HG03039 (cell line): ENCODE measurements around the gene YWHAG.
"Not testable (repeated sequence)": the region's sequence is repeated elsewhere in the genome, so short reads cannot be mapped to it uniquely, and the experiment has no call there.

Source experiments
- ATAC-seq: cut with Tn5 transposase; IDR thresholded peaks from one replicate; pipeline ENCODE4 v1.9.1; 2021; ENCODE audit warnings: mild to moderate bottlenecking, moderate library complexity; ENCODE audit not compliant: unreplicated experiment

Gene YWHAG

GRCh38 chr7:76301000-76301399 is 57.8 kb downstream of the YWHAG start:
- ATAC-seq = no peak

GRCh38 chr7:76300166-76300731 is 58.5 kb downstream of the YWHAG start:
- ATAC-seq = no peak

- no peak for ATAC-seq
These were observed 61.7 kb downstream of the YWHAG start for GRCh38 chr7:76296743-76297740.

- no peak for ATAC-seq
These were observed 64.3 kb downstream of the YWHAG start for GRCh38 chr7:76294344-76295024.

DNA sequence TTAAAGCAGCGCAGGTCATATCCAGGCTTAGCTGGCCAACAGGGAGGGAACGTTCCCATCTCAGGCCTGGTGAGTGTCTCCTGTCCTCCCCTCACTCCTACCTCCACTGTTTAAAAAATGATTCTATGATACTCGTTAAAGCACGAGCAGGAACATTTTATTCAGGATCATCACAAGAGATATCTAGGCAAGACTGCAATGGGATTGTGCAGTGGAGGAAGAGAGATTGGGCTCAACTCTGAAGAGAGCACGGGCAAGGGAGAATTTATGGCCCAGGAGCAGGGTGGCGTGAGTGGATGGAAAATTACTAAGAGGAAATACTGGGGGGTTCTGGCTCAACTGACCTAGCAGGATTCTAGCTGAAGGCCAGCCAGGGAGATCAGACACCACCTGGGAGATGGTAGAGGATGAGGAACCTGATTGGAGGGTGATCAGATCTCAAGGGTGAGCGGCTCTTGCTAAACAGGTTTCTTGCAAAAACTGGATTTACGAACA is 65.3 kb downstream of the YWHAG start:
- ATAC-seq = no peak

DNA sequence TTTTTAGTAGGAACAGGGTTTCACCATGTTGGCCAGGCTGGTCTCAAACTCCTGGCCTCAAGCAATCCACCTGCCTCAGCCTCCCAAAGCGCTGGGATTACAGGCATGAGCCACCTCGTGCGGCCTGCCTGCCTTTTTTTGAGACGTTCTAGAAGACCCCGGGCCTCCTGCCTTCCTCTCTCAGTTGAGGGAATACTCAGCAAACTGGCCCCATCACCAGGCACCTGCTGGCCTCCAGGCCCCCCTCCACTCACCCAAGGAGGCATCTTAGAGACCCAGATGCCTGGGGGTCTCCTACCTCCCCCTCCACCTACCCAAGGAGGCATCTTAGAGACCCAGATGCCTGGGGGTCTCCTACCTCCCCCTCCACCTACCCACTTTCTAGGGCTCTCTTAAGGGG is 65.9 kb downstream of the YWHAG start:
- ATAC-seq = not testable (repeated sequence)

- no peak for ATAC-seq
These were observed 66.6 kb downstream of the YWHAG start for GRCh38 chr7:76292213-76292573.

DNA sequence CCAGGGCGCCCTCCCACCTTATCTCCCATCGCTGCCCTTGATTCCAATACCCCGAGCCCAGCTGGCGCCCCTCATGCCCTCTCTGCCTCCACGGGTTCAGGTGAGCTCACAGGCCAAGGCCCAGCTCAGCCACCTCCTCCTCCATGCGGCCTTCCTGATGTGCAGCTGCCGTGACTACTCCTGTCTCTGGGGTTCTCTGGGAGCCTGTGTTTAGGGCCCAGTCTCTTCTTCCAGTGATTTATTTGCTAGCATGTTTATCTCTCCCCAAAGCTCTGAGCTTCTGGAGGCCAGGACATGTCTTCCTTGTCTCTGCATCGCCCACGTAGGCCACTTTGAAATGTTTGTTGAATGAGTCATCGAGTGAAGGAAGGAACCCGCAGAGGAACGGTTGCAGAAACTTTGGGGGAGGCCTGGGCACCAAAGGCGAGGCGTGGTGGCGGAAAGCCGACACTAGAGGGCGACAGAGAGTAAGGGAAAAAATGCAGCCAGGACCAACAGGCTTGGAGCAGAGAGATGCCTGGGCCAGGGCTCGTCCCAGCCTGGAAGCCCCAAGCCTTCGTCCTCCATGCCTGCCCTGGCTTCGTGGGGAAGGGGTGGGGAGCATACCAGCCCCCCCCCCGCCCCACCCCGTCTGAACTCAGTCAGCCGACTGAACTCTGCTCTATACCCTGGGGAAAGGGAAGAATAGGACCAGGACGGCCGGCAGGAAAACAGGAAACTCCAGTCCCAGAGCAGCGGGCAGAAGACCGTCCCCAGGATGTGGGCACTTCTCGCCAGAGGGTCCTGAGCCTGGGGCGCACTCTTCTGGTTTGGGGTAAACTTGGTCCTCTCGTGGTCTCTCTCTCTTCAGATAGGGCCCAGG is 67.2 kb downstream of the YWHAG start:
- no peak for ATAC-seq

GRCh38 chr7:76290847-76291350 is 67.9 kb downstream of the YWHAG start:
- not testable (repeated sequence) for ATAC-seq

GRCh38 chr7:76286842-76287403 is 71.9 kb downstream of the YWHAG start:
- ATAC-seq = no peak

GRCh38 chr7:76285604-76286374 is 73.0 kb downstream of the YWHAG start:
- no peak for ATAC-seq

DNA sequence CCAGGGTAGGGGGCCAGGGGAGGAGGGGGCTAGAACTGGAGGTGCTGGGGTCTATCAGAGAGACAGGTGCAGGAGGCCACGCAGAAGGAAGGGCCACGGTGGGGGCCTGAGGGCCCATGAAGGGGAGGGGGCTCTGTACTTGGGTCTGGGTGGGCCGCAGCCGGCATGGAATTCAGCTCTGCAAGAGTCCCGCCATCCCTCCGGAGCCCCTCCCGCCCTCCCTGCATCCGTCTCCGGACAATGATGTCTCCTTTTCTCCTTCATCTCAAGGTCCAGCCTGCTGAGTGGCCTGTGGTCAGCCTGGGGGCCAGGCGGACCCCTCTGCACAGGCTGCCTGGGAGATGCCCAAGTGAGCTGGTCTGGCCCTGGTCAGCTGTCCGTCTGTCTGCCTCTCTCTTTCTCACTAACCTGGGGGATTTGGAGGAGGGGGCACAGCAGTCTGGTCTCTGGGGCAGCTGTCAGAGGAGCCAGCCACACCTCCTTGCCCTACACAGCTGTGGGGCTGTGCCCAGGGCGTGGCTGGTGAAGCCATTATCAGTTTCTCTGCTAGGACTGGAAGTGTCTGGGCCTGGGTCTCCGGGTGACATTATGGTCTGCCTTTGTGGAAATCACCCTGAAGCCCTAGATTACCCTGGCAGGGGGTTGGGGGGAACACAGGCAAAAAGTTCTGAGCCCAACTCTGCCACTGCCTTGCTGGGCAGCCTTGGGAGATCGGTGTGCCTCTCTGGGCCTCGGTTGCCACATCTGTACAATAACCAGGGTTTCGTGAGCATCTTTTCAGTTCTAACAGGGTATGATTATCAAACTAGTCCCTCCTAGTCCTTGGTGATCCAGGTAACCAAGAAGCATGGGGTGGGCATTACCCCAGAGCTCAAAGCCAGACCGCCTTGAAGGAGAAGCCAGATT is 75.3 kb downstream of the YWHAG start:
- no peak for ATAC-seq

- ATAC-seq = no peak
These were observed 76.2 kb downstream of the YWHAG start for GRCh38 chr7:76282344-76283253.

DNA sequence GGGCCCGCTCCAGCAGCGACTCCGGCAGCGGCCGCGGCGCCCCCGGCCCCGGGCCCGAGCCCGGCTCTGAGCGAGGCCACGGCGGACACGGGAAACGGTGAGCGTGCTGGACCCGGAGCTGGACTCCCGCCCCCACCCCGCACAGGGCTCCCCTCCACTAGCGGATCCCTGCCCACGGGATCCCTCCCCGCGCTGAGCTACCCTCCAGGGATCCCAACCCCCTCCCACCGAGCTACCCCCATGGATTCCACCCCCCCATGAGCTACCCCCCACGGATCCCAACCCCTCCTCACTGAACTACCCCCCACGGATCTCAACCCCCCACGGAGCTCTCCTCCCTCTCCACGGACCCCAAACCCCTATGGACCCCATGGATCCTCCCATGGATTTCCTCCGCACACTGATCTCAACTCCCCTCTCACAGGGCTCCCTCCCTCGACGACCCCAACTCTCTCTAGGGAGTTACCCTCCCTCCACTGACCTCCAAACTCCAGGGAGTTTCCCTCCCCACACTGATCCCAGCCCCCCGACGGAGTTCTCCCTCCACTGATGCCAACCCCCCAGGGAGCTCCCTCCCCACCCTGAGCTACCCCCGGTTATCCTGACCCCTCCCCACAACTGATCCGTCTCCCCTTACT is 77.0 kb downstream of the YWHAG start:
- no peak for ATAC-seq

DNA sequence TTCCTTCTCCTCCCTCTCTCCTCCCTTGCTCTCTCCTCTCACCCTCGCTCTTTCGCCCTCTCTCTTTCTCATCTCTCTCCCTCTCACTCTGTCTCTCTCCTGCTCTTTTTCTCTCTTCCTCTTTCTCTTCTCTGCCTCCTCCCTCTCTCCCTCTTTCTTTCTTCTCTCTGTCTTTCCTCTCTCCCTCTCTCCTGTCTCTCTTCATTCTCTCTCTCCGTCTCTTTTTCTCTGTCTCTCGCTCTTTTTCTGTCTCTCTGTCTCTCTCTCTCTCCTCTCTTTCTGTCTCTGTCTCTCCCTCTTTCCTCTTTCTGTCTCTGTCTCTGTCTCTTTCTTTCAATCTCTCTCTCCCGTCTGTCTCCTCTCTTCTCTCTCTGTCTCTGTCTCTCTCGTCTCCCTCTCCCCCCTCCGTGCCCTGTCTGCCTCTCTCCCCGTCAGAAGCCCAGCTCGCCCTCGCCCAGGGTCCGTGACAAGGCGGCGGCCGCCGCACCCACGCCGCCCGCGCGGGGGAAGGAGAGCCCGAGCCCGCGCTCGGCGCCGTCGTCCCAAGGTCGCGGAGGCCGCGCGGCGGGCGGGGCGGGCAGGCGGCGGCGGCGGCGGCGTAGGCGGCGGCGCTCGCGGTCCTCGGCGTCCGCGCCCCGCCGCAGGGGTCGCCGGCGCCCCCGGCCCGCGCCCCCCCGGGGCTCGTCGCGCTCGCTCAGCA is 77.6 kb downstream of the YWHAG start:
- ATAC-seq = no peak

DNA sequence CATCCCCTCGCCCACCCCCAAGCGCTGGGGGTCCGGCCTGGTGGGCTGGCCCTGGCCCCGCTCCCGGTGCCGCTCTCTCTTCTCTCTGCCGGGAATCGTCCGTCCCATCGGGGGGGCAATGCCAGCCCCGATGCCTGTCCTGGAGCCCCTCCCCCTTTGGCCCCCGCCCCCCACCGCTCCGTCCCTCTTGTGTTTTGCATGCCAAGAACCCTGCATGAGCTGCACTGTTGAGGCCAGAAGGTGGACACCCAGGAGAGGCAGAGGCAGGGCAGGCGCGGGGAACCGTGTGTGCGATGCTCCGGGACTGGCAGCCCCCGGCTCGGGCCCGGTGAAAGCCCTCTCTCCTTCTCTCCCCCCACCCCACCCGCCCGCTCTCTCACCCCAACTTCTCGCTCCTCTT is 78.4 kb downstream of the YWHAG start:
- no peak for ATAC-seq
